UCSD-AML1 (cell line): ENCODE results near the gene SORBS2.

Experiments used
- DNase-seq: peaks from one replicate; lab custom pipeline; 2025; ENCODE audit not compliant: unreplicated experiment; lab: John Stamatoyannopoulos, UW

Gene SORBS2

DNA sequence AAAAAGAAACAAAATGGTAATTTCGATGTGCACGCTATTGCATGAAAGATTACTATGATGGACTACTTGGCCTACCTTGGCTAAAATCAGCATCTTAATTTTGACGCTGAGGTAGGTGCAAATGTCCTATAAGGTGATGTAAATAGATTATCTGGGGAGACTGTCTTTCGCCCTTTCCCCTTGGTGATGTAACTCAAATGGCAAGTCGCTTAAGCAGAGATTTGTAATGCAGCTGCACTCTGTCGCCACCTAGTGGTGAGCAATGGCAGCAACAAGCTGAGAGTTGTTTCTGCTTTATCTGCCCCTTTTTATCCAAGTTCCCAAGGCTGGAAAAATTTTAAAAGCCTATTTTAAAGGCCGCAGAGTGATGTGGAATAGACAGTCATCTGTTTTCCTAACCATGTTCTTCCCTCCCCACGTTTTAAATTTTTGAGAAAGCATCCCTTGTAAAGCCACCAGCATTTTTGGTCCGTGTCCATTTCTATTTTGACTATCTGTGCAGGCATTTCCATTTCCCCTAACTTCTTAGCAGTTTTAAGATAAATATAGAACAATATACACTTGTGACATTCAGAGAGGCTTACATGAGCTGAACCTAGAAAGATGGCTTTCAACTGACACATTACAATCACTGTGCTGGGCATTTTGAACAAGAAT, 214.3 kb downstream of the SORBS2 start:
- DNase-seq, result peak; percentile 43

- no peak for DNase-seq
Observed at GRCh38 chr4:185592845-185593488, 219.0 kb downstream of the SORBS2 start.

DNA sequence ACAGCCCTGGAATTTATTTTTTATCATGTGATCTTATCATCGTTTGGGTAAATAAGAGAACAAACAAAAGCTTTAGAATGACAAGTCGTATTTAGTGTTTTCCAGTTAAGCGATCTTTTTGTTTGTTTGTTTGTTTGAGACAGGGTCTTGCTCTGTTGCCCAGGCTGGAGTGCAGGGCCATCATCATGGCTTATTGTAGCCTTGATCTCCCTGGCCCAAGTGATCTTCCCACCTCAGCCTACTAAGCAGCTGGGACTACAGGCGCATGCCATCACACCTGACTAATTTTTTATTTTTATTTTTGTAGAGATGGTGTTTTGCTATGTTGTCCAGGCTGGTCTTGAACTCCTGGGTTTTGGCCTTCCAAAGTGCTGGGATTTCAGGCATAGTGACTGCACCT, 219.6 kb downstream of the SORBS2 start:
- no peak for DNase-seq

- no peak for DNase-seq
Observed at GRCh38 chr4:185591679-185592141, 220.3 kb downstream of the SORBS2 start.

DNA sequence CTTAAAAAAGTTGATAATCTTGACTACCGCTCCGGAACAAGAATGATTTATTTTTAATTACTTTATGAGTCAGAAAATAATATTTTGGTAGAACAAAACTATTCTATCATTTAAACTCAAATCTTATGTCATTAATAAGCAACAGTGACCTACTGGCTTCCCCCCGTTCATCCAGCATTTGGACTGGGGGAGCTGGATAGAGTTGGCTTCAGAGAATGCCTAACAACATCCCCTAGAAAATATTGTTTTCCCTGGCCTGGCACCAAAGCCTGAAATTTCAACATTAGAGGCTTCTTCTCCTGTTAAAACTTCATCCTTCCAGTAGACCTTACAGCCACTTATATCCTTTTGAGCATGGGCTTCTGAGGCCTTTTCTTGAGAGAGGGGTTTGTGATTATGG, 221.0 kb downstream of the SORBS2 start:
- no peak for DNase-seq

DNA sequence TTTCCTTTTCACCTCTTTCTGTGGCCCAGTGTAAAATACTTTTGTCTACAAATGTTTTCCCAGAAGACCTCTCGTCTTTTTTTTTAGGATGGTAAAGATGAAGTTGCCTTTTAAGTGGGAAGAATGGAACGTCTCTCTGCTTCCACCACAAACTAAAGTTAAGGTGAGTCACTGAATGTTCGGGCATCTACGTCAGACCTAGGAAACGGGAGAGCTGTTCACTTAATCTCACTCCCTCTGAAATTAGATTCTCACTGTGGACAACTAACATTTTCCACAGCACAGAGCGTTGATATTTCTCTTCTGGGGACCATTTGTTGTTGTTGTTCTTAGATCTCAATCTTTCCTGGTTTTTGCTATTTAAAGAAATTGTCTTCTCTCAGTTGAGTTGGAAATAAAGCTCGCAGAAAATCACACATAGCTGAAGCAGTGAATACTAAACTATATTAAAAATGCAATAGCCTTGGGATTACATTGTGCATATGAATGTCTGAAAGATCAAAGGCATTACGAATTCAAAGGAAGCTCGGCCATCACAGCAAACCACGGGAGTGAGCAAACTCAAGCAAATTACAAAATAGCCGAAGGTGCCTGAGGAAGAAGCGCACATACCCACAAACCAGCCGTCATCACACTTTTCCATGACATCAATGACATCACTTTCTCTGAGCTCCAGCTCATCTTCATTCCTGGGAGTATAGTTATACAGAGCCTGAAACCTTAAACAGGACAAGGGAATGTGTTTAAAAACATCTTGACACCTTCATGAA, 222.7 kb downstream of the SORBS2 start:
- no peak for DNase-seq

DNA sequence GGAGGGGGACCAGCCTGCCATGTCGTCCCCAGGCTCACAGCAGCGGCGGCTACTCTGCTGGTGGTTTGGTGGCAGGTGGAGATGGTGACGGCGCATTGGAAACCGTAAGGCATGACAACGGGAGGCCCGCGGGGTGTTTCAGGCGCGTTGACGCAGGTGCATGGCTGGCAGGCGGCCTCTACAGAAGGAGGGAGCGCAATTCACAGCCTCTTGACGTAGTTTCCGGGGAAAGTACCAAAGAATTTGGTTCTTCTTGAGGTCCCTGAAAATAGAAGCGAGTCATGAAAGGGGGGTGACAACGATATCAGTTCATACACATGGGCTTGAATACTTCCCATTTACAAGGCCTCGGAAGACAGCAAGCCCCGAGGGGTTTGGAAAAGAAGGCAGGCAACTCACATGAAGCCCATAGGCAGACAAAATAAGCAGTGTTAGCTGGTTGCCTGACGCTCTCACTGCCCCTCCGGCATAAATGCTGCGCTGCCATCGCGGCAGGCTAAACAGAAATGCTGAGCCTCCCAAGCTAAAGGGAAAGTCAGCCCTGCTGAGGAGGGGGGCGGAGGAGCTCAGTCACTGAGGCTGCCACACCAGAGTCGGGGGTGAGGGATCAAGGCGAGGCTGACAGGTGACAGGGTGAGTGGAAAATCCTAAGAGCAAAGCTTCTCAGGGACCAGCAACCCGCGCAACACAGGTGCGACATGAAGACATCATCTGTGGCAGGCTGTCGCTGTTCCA, 224.4 kb downstream of the SORBS2 start:
- DNase-seq, result no peak

GRCh38 chr4:185587030-185587426, 225.0 kb downstream of the SORBS2 start:
- DNase-seq, result no peak

DNA sequence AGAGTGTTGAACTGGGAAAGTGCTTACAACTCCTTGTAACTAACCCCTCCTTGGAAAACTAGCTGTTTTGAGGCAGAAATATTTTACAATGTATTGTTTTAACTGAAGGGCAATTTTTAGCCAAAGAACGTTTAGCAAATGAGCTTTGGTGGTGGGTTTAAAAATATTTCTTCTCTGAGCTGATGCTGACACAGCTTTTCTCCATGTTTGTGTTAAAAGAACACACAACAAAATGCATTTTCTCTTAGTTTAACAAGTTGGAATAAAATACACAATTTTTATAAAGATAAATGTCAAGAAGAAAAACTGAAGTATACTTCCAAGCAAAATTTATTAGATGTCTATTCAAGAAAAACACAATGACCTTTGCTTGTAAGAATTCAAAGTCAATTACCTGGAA, 226.8 kb downstream of the SORBS2 start:
- DNase-seq, result no peak

- no peak for DNase-seq
Observed at GRCh38 chr4:185583813-185584212, 228.2 kb downstream of the SORBS2 start.

DNA sequence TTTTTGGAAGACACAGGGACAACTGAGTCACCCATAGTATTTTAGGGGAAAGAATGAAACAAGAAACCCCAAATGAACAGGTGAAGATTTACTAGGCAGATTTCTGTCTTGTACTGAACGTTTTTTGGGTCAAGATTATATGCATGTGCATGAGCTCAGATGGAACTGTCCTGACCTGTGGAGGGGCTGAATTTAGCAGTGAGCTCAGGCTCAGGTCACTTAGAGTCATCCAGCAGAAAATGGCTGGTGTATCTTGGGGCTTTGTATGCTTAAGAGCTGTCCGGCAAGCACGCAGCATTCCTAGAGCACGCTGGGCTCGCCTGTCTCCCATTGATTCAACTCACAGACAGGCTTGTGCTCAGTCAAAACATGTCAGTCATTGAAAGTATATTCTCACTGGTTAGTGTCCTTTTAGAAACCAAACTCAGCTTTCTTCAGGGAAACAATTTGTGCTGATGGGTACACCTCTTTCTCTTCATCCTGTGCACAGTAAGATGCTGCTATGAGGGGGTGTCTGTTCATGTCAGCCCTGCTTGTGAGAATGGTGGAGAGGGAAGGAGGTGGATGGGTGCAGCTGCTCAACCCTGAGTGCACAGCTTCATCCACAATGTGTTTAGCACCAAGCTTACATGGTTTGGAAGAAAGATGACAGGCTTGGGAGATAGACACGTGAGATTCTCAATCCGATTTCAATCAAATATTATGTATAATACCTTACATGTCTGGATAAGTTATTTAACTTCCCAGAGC, 229.2 kb downstream of the SORBS2 start:
- no peak for DNase-seq

DNA sequence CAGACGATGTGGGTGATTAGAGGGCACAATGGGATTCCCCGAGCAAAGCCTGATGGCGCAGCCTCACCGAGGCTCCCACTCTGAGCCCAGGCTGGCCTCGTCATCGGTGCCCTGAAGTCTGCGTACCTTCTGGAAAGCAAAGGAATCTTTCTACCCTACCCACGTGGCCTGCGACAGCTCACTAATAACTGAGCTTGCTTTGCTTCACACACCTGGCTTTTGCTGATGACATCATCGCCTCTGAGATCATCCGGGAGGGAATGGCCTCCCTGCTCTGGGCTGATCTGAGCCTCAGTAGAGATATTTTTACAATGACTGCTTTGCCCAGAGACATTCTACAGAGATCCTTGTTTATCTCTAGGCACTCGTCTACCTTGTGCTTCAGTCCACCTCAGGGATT, 231.3 kb downstream of the SORBS2 start:
- DNase-seq, result no peak

DNA sequence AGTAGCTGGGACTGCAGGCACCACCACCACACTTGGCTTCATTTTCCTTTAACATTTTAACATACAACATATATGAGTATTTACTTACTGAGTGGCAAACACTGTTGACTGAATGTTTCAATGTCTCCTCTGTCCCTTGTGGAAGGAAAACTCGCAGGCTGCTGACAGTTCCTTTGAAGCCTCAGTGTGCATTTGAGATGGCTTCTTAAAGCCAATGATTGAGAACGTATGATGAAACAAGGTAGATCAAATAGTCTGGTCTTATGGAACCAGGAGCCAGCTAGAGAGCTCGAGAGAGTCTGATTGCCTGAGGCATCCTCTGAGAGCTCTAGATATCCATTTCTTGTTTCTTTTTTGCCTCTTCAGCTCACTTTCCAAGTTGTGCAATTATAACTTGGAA, 233.7 kb downstream of the SORBS2 start:
- DNase-seq, result no peak

- DNase-seq, result no peak
Observed at GRCh38 chr4:185576962-185577950, 234.7 kb downstream of the SORBS2 start.

- DNase-seq, result no peak
Observed at GRCh38 chr4:185576314-185576961, 235.6 kb downstream of the SORBS2 start.

- no peak for DNase-seq
Observed at GRCh38 chr4:185573651-185574199, 238.3 kb downstream of the SORBS2 start.

- no peak for DNase-seq
Observed at GRCh38 chr4:185570727-185571126, 241.3 kb downstream of the SORBS2 start.
